Activated CD4-positive, alpha-beta memory T cell treated with anti-CD3 and anti-CD28 coated beads, Interleukin-2, amount 10 ng/mL, durations not matched to agents 7 days and 5 days (primary cell): Measurements from ENCODE around the gene UBAP1. TPM values are rescaled to one million over a fixed set of nuclear protein-coding genes. Genes with fewer than 3 reads are reported as not detected.
"Not testable (repeated sequence)": the region's sequence is repeated elsewhere in the genome, so short reads cannot be mapped to it uniquely, and the experiment has no call there.

Experiments
- CTCF ChIA-PET: fragments of 350-600 bp; sonication (Branson Sonifier 250); formaldehyde crosslinking; loops from one replicate; lab custom pipeline; 2021; ENCODE audit warnings: antibody characterized with exemption, inconsistent platforms; lab: Charles Lee
- POLR2A ChIA-PET: fragments of 350-600 bp; sonication (Branson Sonifier 250); formaldehyde crosslinking; loops from one replicate; lab custom pipeline; 2021; ENCODE audit warnings: antibody characterized with exemption; lab: Charles Lee
- DNase-seq: peaks from one replicate; pipeline ENCODE4 v3.0.0-alpha.2; 2020
- H3K27ac Mint-ChIP-seq: one replicate; pipeline ENCODE4 v1.8.0; 2021; ENCODE audit warnings: mild to moderate bottlenecking, mixed read lengths
- H3K27me3 Mint-ChIP-seq: one replicate; pipeline ENCODE4 v1.8.0; 2021; ENCODE audit warnings: mixed read lengths
- H3K36me3 Mint-ChIP-seq: one replicate; pipeline ENCODE4 v1.8.0; 2021; ENCODE audit warnings: low read depth, mixed read lengths
- H3K4me1 Mint-ChIP-seq: one replicate; pipeline ENCODE4 v1.8.0; 2021; ENCODE audit warnings: mixed read lengths
- H3K4me3 Mint-ChIP-seq: one replicate; pipeline ENCODE4 v1.8.0; 2021; ENCODE audit warnings: mild to moderate bottlenecking, mixed read lengths
- H3K9me3 Mint-ChIP-seq: one replicate; pipeline ENCODE4 v1.8.0; 2021; ENCODE audit warnings: mixed read lengths
- total RNA-seq, 2 experiments: library from RNA; stranded (reverse); gene quantifications; one replicate each; pipeline ENCODE4 v1.2.3, GENCODE V29; 2021

UBAP1 gene
- total RNA-seq, 2 experiments from 2014 or later = 35.6 to 39.1 TPM

- DNase-seq = no peak
- no peak overlapping the region for H3K27ac Mint-ChIP-seq
- H3K36me3 Mint-ChIP-seq = peaks cover 15% of the 10 kb centered on the region
- POLR2A ChIA-PET = interaction anchor here (1.0 kb wide), 1 partner anchor 9 kb away, joined by 5 read pairs; the partner anchor contains the start of gene UBAP1
- no peak overlapping the region for H3K4me3 Mint-ChIP-seq
- CTCF ChIA-PET = interaction anchor here (0.6 to 0.9 kb wide), 2 partner anchors 32 to 275 kb away, joined by 4 to 5 read pairs; no protein-coding TSS in a partner anchor
- H3K27me3 Mint-ChIP-seq = no peaks in the 10 kb centered on the region
- no peaks in the 10 kb centered on the region for H3K9me3 Mint-ChIP-seq
- H3K4me1 Mint-ChIP-seq = peaks cover 34% of the 10 kb centered on the region
Observed at GRCh38 chr9:34187891-34188240, 9.0 kb downstream of the UBAP1 start.

GRCh38 chr9:34190996-34191892 lies 12.4 kb downstream of the UBAP1 start:
- POLR2A ChIA-PET = interaction anchor here (0.7 to 3.7 kb wide), 2 partner anchors 12 to 16 kb away, joined by 3 to 26 read pairs; partner anchors contain the start of gene UBAP1
- no peaks in the 10 kb centered on the region for H3K27me3 Mint-ChIP-seq

GRCh38 chr9:34195143-34195542 lies 16.3 kb downstream of the UBAP1 start:
- H3K4me3 Mint-ChIP-seq = no peak overlapping the region
- H3K27ac Mint-ChIP-seq = no peak overlapping the region
- peaks cover 42% of the 10 kb centered on the region for H3K4me1 Mint-ChIP-seq
- no peak for DNase-seq
- ChIA-PET POLR2A (interaction anchor here (1.0 kb wide), 2 partner anchors 111 to 122 kb away, joined by 3 to 4 read pairs; no protein-coding TSS in a partner anchor), CTCF (no interaction called here)
- H3K36me3 Mint-ChIP-seq = peaks cover 24% of the 10 kb centered on the region
- no peaks in the 10 kb centered on the region for H3K9me3 Mint-ChIP-seq
- H3K27me3 Mint-ChIP-seq = no peaks in the 10 kb centered on the region

More at GRCh38 chr9:34190996-34191892, 12.4 kb downstream of the UBAP1 start:
- CTCF ChIA-PET = interaction anchor here (1.1 to 1.2 kb wide), 2 partner anchors 13 to 20 kb away, joined by 3 read pairs; partner anchors contain the start of gene UBAP1
- H3K36me3 Mint-ChIP-seq = peaks cover 11% of the 10 kb centered on the region
- no peaks in the 10 kb centered on the region for H3K9me3 Mint-ChIP-seq
- no peak overlapping the region for H3K4me3 Mint-ChIP-seq
- peaks cover 40% of the 10 kb centered on the region for H3K4me1 Mint-ChIP-seq
- H3K27ac Mint-ChIP-seq = no peak overlapping the region
- no peak for DNase-seq

- H3K9me3 Mint-ChIP-seq, H3K4me3 Mint-ChIP-seq, H3K27me3 Mint-ChIP-seq, H3K27ac Mint-ChIP-seq, POLR2A ChIA-PET, DNase-seq, CTCF ChIA-PET: not testable (repeated sequence)
- peaks cover 29% of the 10 kb centered on the region for H3K36me3 Mint-ChIP-seq
- H3K4me1 Mint-ChIP-seq = peaks cover 41% of the 10 kb centered on the region
Observed at GRCh38 chr9:34197286-34197685, 18.4 kb downstream of the UBAP1 start.

- Mint-ChIP-seq H3K4me3 (no peak overlapping the region), H3K36me3 (peaks cover 29% of the 10 kb centered on the region), H3K27ac (no peak overlapping the region), H3K27me3 (no peaks in the 10 kb centered on the region), H3K4me1 (peaks cover 39% of the 10 kb centered on the region), H3K9me3 (no peaks in the 10 kb centered on the region)
- no peak for DNase-seq
- POLR2A ChIA-PET = no interaction called here
- CTCF ChIA-PET = no interaction called here
Observed at GRCh38 chr9:34197756-34198711, 19.2 kb downstream of the UBAP1 start.

GRCh38 chr9:34200092-34200491 lies 21.2 kb downstream of the UBAP1 start:
- ChIA-PET CTCF (interaction anchor here (0.6 to 2.7 kb wide), 3 partner anchors 21 to 385 kb away, joined by 3 to 11 read pairs (median 3); partner anchors contain the start of gene UBAP1), POLR2A (interaction anchor here (2.1 kb wide), 1 partner anchor 21 kb away, joined by 5 read pairs; the partner anchor contains the start of gene UBAP1)
- H3K27me3 Mint-ChIP-seq = no peaks in the 10 kb centered on the region
- H3K9me3 Mint-ChIP-seq = no peaks in the 10 kb centered on the region
- DNase-seq = no peak
- no peak overlapping the region for H3K4me3 Mint-ChIP-seq
- H3K36me3 Mint-ChIP-seq = peaks cover 25% of the 10 kb centered on the region
- no peak overlapping the region for H3K27ac Mint-ChIP-seq
- H3K4me1 Mint-ChIP-seq = peaks cover 42% of the 10 kb centered on the region

- no peak for DNase-seq
- Mint-ChIP-seq H3K27me3 (no peaks in the 10 kb centered on the region), H3K9me3 (no peaks in the 10 kb centered on the region), H3K4me3 (no peak overlapping the region), H3K4me1 (peaks cover 36% of the 10 kb centered on the region), H3K36me3 (peaks cover 16% of the 10 kb centered on the region), H3K27ac (no peak overlapping the region)
- ChIA-PET CTCF (interaction anchor here (1.4 kb wide), 1 partner anchor 24 kb away, joined by 7 read pairs; the partner anchor contains the start of gene UBAP1), POLR2A (interaction anchor here (0.8 to 2.8 kb wide), 2 partner anchors 24 to 25 kb away, joined by 3 to 10 read pairs; partner anchors contain the start of gene UBAP1)
Observed at GRCh38 chr9:34203275-34203991, 24.6 kb downstream of the UBAP1 start.

GRCh38 chr9:34203992-34204635 lies 25.3 kb downstream of the UBAP1 start:
- CTCF ChIA-PET = interaction anchor here (1.4 kb wide), 1 partner anchor 25 kb away, joined by 7 read pairs; the partner anchor contains the start of gene UBAP1
- no peaks in the 10 kb centered on the region for H3K9me3 Mint-ChIP-seq
- no peak overlapping the region for H3K4me3 Mint-ChIP-seq
- H3K36me3 Mint-ChIP-seq = peaks cover 15% of the 10 kb centered on the region
- no peak for DNase-seq
- H3K27ac Mint-ChIP-seq = no peak overlapping the region
- POLR2A ChIA-PET = interaction anchor here (0.8 to 2.8 kb wide), 2 partner anchors 24 to 25 kb away, joined by 3 to 10 read pairs; partner anchors contain the start of gene UBAP1
- H3K27me3 Mint-ChIP-seq = no peaks in the 10 kb centered on the region
- peaks cover 34% of the 10 kb centered on the region for H3K4me1 Mint-ChIP-seq

- ChIA-PET POLR2A (interaction anchor here (1.2 to 2.8 kb wide), 2 partner anchors 12 to 26 kb away, joined by 3 to 10 read pairs; partner anchors contain the start of gene UBAP1), CTCF (interaction anchor here (1.3 kb wide), 1 partner anchor 50 kb away, joined by 3 read pairs; no protein-coding TSS in a partner anchor)
- Mint-ChIP-seq H3K4me1 (peaks cover 32% of the 10 kb centered on the region), H3K27me3 (no peaks in the 10 kb centered on the region), H3K9me3 (no peaks in the 10 kb centered on the region), H3K27ac (no peak overlapping the region), H3K4me3 (no peak overlapping the region), H3K36me3 (peaks cover 15% of the 10 kb centered on the region)
- DNase-seq = no peak
Observed at GRCh38 chr9:34205102-34205501, 26.3 kb downstream of the UBAP1 start.

GRCh38 chr9:34206561-34206960 lies 27.7 kb downstream of the UBAP1 start:
- H3K4me1 Mint-ChIP-seq = peaks cover 28% of the 10 kb centered on the region
- ChIA-PET POLR2A (interaction anchor here (0.5 kb wide), 1 partner anchor 15 kb away, joined by 3 read pairs; no protein-coding TSS in a partner anchor), CTCF (interaction anchor here (0.7 to 1.3 kb wide), 4 partner anchors 30 to 381 kb away, joined by 3 to 4 read pairs (median 3); no protein-coding TSS in a partner anchor)
- no peak overlapping the region for H3K27ac Mint-ChIP-seq
- no peak overlapping the region for H3K4me3 Mint-ChIP-seq
- DNase-seq = no peak
- H3K27me3 Mint-ChIP-seq = no peaks in the 10 kb centered on the region
- no peaks in the 10 kb centered on the region for H3K9me3 Mint-ChIP-seq
- peaks cover 13% of the 10 kb centered on the region for H3K36me3 Mint-ChIP-seq

- POLR2A ChIA-PET = no interaction called here
- H3K27ac Mint-ChIP-seq = no peak overlapping the region
- H3K4me1 Mint-ChIP-seq = peaks cover 4% of the 10 kb centered on the region
- CTCF ChIA-PET = no interaction called here
- H3K4me3 Mint-ChIP-seq = no peak overlapping the region
- H3K27me3 Mint-ChIP-seq = no peaks in the 10 kb centered on the region
- no peak for DNase-seq
- peaks cover 17% of the 10 kb centered on the region for H3K36me3 Mint-ChIP-seq
- no peaks in the 10 kb centered on the region for H3K9me3 Mint-ChIP-seq
Observed at GRCh38 chr9:34211395-34211794, 32.6 kb downstream of the UBAP1 start.
